Mesendoderm (in vitro differentiated cells): ENCODE data around the gene PDK1.
"Not testable (repeated sequence)": the region's sequence is repeated elsewhere in the genome, so short reads cannot be mapped to it uniquely, and the experiment has no call there.

Source experiments
- DNase-seq: peaks from one replicate; pipeline ENCODE4 v3.0.0; 2013
- H2AK5ac ChIP-seq: 2 replicates; pipeline ENCODE4 v1.6.1; 2013; ENCODE audit warnings: low read length, inconsistent platforms
- H2BK120ac ChIP-seq: 2 replicates; pipeline ENCODE4 v1.6.1; 2013; ENCODE audit warnings: low read depth, mild to moderate bottlenecking, low read length, moderate library complexity, mixed read lengths
- H2BK15ac ChIP-seq: replicated peaks from 2 replicates; pipeline ENCODE4 v1.6.1; 2013; ENCODE audit warnings: low read depth, mild to moderate bottlenecking, moderate library complexity
- H2BK5ac ChIP-seq: 2 replicates; pipeline ENCODE4 v1.6.1; 2013; ENCODE audit warnings: low read length, inconsistent platforms
- H3K18ac ChIP-seq: 2 replicates; pipeline ENCODE4 v1.6.1; 2013; ENCODE audit warnings: mild to moderate bottlenecking, low read length, mixed read lengths
- H3K23ac ChIP-seq: one replicate; pipeline ENCODE4 v1.6.1; 2013; ENCODE audit warnings: low read length
- H3K27ac ChIP-seq: 2 replicates; pipeline ENCODE4 v1.5.1; 2013; ENCODE audit warnings: low read depth, mild to moderate bottlenecking, inconsistent platforms, low read length, moderate library complexity
- H3K27me3 ChIP-seq: 2 replicates; pipeline ENCODE4 v1.6.1; 2013; ENCODE audit warnings: low read length, control low read depth, mild to moderate bottlenecking, inconsistent platforms; ENCODE audit not compliant: insufficient read depth, poor library complexity
- H3K36me3 ChIP-seq: 2 replicates; pipeline ENCODE4 v1.6.1; 2013; ENCODE audit warnings: low read length, inconsistent platforms; ENCODE audit not compliant: control insufficient read depth, insufficient read depth
- H3K4ac ChIP-seq: one replicate; pipeline ENCODE4 v1.6.1; 2013; ENCODE audit warnings: low read depth, mild to moderate bottlenecking, low read length, moderate library complexity
- H3K4me1 ChIP-seq: 2 replicates; pipeline ENCODE4 v1.6.1; 2013; ENCODE audit warnings: low read depth, low read length, inconsistent platforms; ENCODE audit not compliant: control insufficient read depth
- H3K4me2 ChIP-seq: 2 replicates; pipeline ENCODE4 v1.6.1; 2013; ENCODE audit warnings: low read length
- H3K4me3 ChIP-seq: 2 replicates; pipeline ENCODE4 v1.5.1; 2013; ENCODE audit warnings: mild to moderate bottlenecking, low read length
- H3K56ac ChIP-seq: one replicate; pipeline ENCODE4 v1.6.1; 2013; ENCODE audit warnings: low read length
- H3K79me1 ChIP-seq: 2 replicates; pipeline ENCODE4 v1.6.1; 2013; ENCODE audit warnings: low read length, inconsistent platforms
- H3K79me2 ChIP-seq: 2 replicates; pipeline ENCODE4 v1.6.1; 2013; ENCODE audit warnings: mild to moderate bottlenecking, low read length; ENCODE audit not compliant: control insufficient read depth, insufficient read depth
- H3K9ac ChIP-seq: 2 replicates; pipeline ENCODE4 v1.6.1; 2013; ENCODE audit warnings: low read length, inconsistent platforms
- H4K5ac ChIP-seq: one replicate; pipeline ENCODE4 v1.6.1; 2013; ENCODE audit warnings: low read length
- H4K8ac ChIP-seq: one replicate; pipeline ENCODE4 v1.6.1; 2013; ENCODE audit warnings: low read depth, mild to moderate bottlenecking, control low read depth, low read length, moderate library complexity
- WGBS: extraction: QIAGEN DNeasy Blood & Tissue Kit; methylation state at CpG from one replicate; pipeline ENCODE4 v1.1.7; 2013; ENCODE audit warnings: low lambda C conversion rate, missing lambda C conversion rate; ENCODE audit not compliant: insufficient coverage; ENCODE audit errors: extremely low coverage; 5-methylcytosine and 5-hydroxymethylcytosine counted together

Gene PDK1

DNA sequence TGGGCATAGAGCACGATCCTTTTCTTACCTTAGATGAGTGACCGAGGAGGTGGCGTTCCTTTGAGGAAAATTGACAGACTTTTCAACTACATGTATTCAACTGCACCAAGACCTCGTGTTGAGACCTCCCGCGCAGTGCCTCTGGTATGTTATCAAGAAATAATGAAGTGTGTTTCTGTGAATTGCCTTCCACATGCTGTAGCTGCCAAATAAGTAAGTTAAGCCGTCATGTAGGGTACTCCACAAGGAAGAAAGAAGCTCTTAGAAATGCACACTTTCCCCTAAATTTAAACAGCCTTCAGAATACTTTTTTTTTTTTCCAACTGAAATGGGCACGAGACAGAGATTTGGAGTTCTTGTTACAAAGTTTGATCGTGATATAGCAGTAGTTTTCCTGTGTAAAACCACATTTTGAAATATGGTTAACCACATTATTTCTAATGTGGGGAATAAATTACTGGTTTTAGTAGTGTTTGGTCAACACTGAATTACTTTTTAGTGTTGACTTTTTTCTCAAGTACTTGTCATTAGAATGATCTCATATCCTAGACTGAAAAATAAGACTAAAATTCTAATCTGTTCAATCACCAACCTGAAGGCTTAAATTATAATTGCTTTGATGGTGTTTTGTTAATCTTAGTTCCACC lies 30.5 kb downstream of the PDK1 start:
- no CpG with 5 or more reads among the region's 9 CpGs for WGBS
- no peak overlapping the region for H4K8ac ChIP-seq
- H3K79me1 ChIP-seq = peaks cover 2% of the 10 kb centered on the region
- DNase-seq = no peak
- no peak overlapping the region for H3K4ac ChIP-seq
- no peaks in the 10 kb centered on the region for H3K27me3 ChIP-seq
- no peak overlapping the region for H4K5ac ChIP-seq
- no peak overlapping the region for H3K9ac ChIP-seq
- H3K36me3 ChIP-seq = peaks cover 7% of the 10 kb centered on the region
- H3K27ac ChIP-seq = no peak overlapping the region
- no peaks in the 10 kb centered on the region for H3K4me1 ChIP-seq
- no peak overlapping the region for H3K56ac ChIP-seq
- H2BK120ac ChIP-seq = no peak overlapping the region
- H2AK5ac ChIP-seq = no peak overlapping the region
- H2BK15ac ChIP-seq = no peak overlapping the region
- H3K18ac ChIP-seq = no peak overlapping the region
- no peak overlapping the region for H3K4me2 ChIP-seq
- H3K4me3 ChIP-seq = no peak overlapping the region
- H3K79me2 ChIP-seq = no peaks in the 10 kb centered on the region
- H2BK5ac ChIP-seq = no peak overlapping the region
- no peak overlapping the region for H3K23ac ChIP-seq

DNA sequence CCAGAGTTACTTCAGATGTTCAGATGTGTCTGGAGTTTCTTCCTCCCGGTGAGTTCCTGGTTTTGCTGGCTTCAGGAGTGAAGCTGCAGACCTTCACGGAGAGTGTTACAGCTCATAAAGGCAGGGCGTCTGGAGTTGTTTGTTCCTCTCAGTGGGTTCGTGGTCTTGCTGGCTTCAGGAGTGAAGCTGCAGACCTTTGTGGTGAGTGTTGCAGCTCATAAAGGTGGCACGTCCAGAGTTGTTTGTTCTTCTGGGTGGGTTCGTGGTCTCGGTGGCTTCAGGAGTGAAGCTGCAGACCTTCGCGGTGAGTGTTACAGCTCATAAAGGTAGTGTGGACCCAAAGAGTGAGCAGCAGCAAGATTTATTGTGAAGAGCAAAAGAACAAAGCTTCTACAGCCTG lies 31.3 kb downstream of the PDK1 start:
- not testable (repeated sequence) for H3K79me1 ChIP-seq, H2BK120ac ChIP-seq, H2BK15ac ChIP-seq, H4K8ac ChIP-seq, H2AK5ac ChIP-seq, H3K4me2 ChIP-seq, H3K9ac ChIP-seq, DNase-seq, H3K23ac ChIP-seq, H4K5ac ChIP-seq, H3K27me3 ChIP-seq, H3K27ac ChIP-seq, H3K79me2 ChIP-seq, H2BK5ac ChIP-seq, H3K4me3 ChIP-seq, H3K18ac ChIP-seq, H3K4ac ChIP-seq, H3K36me3 ChIP-seq, H3K4me1 ChIP-seq, H3K56ac ChIP-seq
- WGBS = no CpG with 5 or more reads among the region's 9 CpGs

DNA sequence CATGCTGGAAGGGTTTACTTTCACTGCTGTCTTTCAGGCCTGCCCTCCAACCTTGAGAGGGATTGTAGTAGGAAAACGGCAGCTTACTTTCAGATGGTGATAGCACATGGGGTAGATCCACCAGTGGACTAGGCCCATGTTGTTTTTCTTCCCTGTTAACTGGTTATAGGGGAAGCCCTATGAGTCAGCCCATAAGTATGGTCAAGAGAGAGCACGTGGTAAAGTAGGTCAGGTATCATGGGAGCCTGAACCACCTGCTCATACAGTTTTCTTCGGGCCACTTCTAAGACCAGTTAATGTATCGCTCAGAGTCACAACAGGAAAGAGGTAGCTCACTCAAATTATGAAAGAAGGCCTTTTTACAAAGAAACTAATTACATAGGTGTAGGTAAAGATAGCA lies 33.0 kb downstream of the PDK1 start:
- H4K8ac ChIP-seq = no peak overlapping the region
- no CpG with 5 or more reads among the region's 4 CpGs for WGBS
- H3K9ac ChIP-seq = no peak overlapping the region
- peaks cover 2% of the 10 kb centered on the region for H3K79me1 ChIP-seq
- H3K27me3 ChIP-seq = no peaks in the 10 kb centered on the region
- DNase-seq = no peak
- H3K79me2 ChIP-seq = no peaks in the 10 kb centered on the region
- no peak overlapping the region for H3K18ac ChIP-seq
- H4K5ac ChIP-seq = no peak overlapping the region
- no peak overlapping the region for H3K4ac ChIP-seq
- no peak overlapping the region for H2BK120ac ChIP-seq
- H3K36me3 ChIP-seq = peaks cover 7% of the 10 kb centered on the region
- H3K4me2 ChIP-seq = no peak overlapping the region
- H3K4me3 ChIP-seq = no peak overlapping the region
- H2BK15ac ChIP-seq = no peak overlapping the region
- no peaks in the 10 kb centered on the region for H3K4me1 ChIP-seq
- no peak overlapping the region for H3K27ac ChIP-seq
- H2AK5ac ChIP-seq = no peak overlapping the region
- no peak overlapping the region for H2BK5ac ChIP-seq
- H3K23ac ChIP-seq = no peak overlapping the region
- no peak overlapping the region for H3K56ac ChIP-seq

DNA sequence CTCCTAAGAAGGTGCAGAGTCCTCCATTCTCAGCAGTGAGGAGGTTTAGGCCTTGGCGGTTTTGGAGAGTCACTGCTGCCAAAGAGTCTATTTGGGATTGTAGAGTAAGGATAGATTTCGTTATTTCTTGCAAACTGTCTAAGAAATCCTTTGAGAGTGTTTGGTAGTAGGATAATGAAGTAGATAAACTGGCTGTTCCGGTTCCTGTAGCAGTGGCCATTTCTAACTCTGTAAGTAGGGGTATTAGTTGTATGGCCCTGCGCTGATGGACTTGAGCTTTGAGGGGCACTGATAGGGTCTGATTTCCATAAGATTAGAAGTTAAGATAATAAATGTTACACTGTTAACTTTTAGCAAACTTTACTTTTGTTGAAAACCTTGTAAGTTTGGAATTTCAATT lies 35.5 kb downstream of the PDK1 start:
- H2BK15ac ChIP-seq, H3K27me3 ChIP-seq, H3K4me1 ChIP-seq, H3K4me3 ChIP-seq, H3K4me2 ChIP-seq, H3K79me2 ChIP-seq, H3K23ac ChIP-seq, H3K9ac ChIP-seq, H3K18ac ChIP-seq, H3K27ac ChIP-seq, H3K56ac ChIP-seq, H3K4ac ChIP-seq, H2AK5ac ChIP-seq, H3K36me3 ChIP-seq, H4K5ac ChIP-seq, H4K8ac ChIP-seq, H2BK120ac ChIP-seq, H3K79me1 ChIP-seq, H2BK5ac ChIP-seq, DNase-seq: not testable (repeated sequence)
- no CpG with 5 or more reads among the region's 4 CpGs for WGBS

DNA sequence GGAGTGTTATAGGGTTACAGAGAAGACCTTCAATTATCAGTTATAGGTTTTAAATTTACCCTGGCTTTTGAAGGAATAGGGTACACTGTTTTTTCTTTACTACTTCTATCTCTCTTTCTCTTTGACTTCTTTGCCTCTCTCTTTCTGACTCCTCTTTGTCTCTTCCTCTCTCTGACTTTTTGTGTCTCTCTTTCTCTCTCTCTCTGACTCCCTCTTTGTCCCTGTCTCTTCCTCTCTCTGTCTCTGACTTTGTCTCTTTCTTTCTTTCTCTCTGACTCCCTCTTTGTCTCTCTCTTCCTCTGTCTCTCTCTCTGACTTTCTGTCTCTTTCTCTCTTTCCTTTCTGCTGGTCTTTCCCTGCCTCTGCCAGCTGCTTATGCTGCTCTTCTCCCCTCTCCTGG lies 36.3 kb downstream of the PDK1 start:
- H3K18ac ChIP-seq, H3K27ac ChIP-seq, DNase-seq, H3K9ac ChIP-seq, H2BK15ac ChIP-seq, H3K79me2 ChIP-seq, H4K5ac ChIP-seq, H2BK5ac ChIP-seq, H3K79me1 ChIP-seq, H3K56ac ChIP-seq, H3K4me3 ChIP-seq, H4K8ac ChIP-seq, H3K4me2 ChIP-seq, H3K27me3 ChIP-seq, H3K36me3 ChIP-seq, H3K4me1 ChIP-seq, H2AK5ac ChIP-seq, H3K4ac ChIP-seq, H3K23ac ChIP-seq, H2BK120ac ChIP-seq: not testable (repeated sequence)

DNA sequence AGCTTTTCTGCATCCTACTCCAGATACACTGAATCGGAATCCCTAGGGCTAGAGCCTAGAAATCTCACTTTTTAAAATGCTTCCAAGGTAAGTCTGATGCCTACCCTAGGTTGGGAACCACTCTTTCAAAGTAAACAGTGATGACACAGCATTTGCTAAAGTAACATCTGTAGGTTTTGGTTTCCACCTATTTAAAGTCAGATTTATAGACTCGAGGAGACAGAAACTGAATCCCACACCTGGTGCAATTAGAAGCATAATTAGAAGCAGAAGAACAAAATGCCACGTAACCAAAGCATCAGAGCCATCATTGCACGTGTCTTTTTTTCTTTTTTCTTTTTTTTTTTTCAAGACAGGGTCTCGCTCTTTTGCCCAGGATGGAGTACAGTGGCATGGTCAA lies 40.9 kb downstream of the PDK1 start:
- Histone ChIP-seq H4K8ac (no peak overlapping the region), H3K4me2 (no peak overlapping the region), H3K36me3 (peaks cover 1% of the 10 kb centered on the region), H3K9ac (no peak overlapping the region), H3K23ac (no peak overlapping the region), H2AK5ac (no peak overlapping the region), H3K4me3 (no peak overlapping the region), H3K18ac (no peak overlapping the region), H3K56ac (no peak overlapping the region), H2BK5ac (no peak overlapping the region), H4K5ac (no peak overlapping the region), H3K4ac (no peak overlapping the region), H3K4me1 (no peaks in the 10 kb centered on the region), H3K27me3 (no peaks in the 10 kb centered on the region), H2BK15ac (no peak overlapping the region), H3K79me2 (no peaks in the 10 kb centered on the region), H3K79me1 (no peaks in the 10 kb centered on the region), H3K27ac (no peak overlapping the region), H2BK120ac (no peak overlapping the region)
- no peak for DNase-seq
- WGBS = no CpG with 5 or more reads among the region's 5 CpGs
